Tibial nerve (tissue), 4 donors: ENCODE results near the gene FAM13A. TPM values are rescaled to one million over a fixed set of nuclear protein-coding genes. Genes with fewer than 3 reads are reported as not detected.

Source experiments
- DNase-seq, 2 donors: peaks; one replicate each; pipeline ENCODE4 v3.0.0-alpha.2; 2019; ENCODE audit warnings: low spot score in 2 of 2
- H3K27ac ChIP-seq, 4 donors: fragments of 200-600 bp; sonication (generic) in 3 of 4; one replicate each; pipeline ENCODE4 v1.5.1; 2017 to 2019; ENCODE audit warnings: mild to moderate bottlenecking in 1 of 4
- H3K27me3 ChIP-seq, 2 donors: fragments of 200-600 bp; sonication (generic) in 1 of 2; one replicate each; pipeline versions ENCODE4 v1.5.1 to v1.6.0; 2017 to 2019
- H3K36me3 ChIP-seq, 3 donors: fragments of 200-600 bp; sonication (generic); one replicate each; pipeline ENCODE4 v1.5.1; 2018 to 2019
- H3K4me1 ChIP-seq, 4 donors: fragments of 200-600 bp; sonication (generic) in 3 of 4; one replicate each; pipeline ENCODE4 v1.5.1; 2017 to 2019
- H3K4me3 ChIP-seq, 4 donors: fragments of 200-600 bp; sonication (generic) in 3 of 4; one replicate each; pipeline ENCODE4 v1.5.1; 2017 to 2019; ENCODE audit warnings: mild to moderate bottlenecking in 1 of 4, moderate library complexity in 1 of 4
- H3K9me3 ChIP-seq, 4 donors: fragments of 200-600 bp; sonication (generic) in 3 of 4; one replicate each; pipeline ENCODE4 v1.5.1; 2017 to 2019
- EP300 ChIP-seq, 2 donors: sonication (generic); formaldehyde crosslinking; IDR thresholded peaks; one replicate each; pipeline ENCODE4 v1.6.1; 2017; ENCODE audit warnings: antibody characterized with exemption in 2 of 2, mild to moderate bottlenecking in 1 of 2
- POLR2A ChIP-seq, 2 donors: fragments of 450-650 bp; IDR thresholded peaks; one replicate each; pipeline ENCODE4 v1.6.1; 2017; ENCODE audit warnings: antibody characterized with exemption in 2 of 2, mild to moderate bottlenecking in 2 of 2, moderate library complexity in 2 of 2
- WGBS, 2 donors: methylation state at CpG; one replicate each; pipeline ENCODE4 v1.1.5; 2018; 5-methylcytosine and 5-hydroxymethylcytosine counted together
- total RNA-seq, 4 donors: library from RNA; depleted of rRNA; stranded (reverse); fragments of >200 nt; gene quantifications; one replicate each; pipeline ENCODE4 v1.1.0, GENCODE V29; 2016
- TF ChIP-seq, protein P1 (sequence below), 5 experiments: fragments of 200-600 bp in 3 of 5; fragments of 450-650 bp in 2 of 5; sonication (generic) in 3 of 5; IDR thresholded peaks; one replicate each; pipeline ENCODE4 v1.5.1; 2016 to 2019; ENCODE audit warnings: antibody characterized with exemption in 5 of 5, mild to moderate bottlenecking in 3 of 5, moderate library complexity in 2 of 5

The FAM13A gene
- total RNA-seq, 4 donors from 2014 or later: 48.8 to 77.6 (median 58.8) TPM

- TF ChIP-seq EP300 (IDR thresholded peaks at IDR 0.05) (no peak), POLR2A (IDR thresholded peaks at IDR 0.05) (no peak)
- TF ChIP-seq, protein P1, sequence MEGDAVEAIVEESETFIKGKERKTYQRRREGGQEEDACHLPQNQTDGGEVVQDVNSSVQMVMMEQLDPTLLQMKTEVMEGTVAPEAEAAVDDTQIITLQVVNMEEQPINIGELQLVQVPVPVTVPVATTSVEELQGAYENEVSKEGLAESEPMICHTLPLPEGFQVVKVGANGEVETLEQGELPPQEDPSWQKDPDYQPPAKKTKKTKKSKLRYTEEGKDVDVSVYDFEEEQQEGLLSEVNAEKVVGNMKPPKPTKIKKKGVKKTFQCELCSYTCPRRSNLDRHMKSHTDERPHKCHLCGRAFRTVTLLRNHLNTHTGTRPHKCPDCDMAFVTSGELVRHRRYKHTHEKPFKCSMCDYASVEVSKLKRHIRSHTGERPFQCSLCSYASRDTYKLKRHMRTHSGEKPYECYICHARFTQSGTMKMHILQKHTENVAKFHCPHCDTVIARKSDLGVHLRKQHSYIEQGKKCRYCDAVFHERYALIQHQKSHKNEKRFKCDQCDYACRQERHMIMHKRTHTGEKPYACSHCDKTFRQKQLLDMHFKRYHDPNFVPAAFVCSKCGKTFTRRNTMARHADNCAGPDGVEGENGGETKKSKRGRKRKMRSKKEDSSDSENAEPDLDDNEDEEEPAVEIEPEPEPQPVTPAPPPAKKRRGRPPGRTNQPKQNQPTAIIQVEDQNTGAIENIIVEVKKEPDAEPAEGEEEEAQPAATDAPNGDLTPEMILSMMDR (IDR thresholded peaks at IDR 0.05): no peak
- 91 to 94% methylated on average over 4 of the region's 4 CpGs for WGBS, 2 donors
- Histone ChIP-seq H3K27ac (no peak overlapping the region), H3K4me3 (no peak overlapping the region), H3K9me3 (no peaks in the 10 kb centered on the region), H3K27me3 (no peaks in the 10 kb centered on the region), H3K36me3 (peaks cover 0 to 94% (median 8%) of the 10 kb centered on the region in 3 donors), H3K4me1 (peaks cover 0 to 16% (median 0%) of the 10 kb centered on the region in 4 donors)
- no peak for DNase-seq
These were observed 331.8 kb downstream of the FAM13A start for GRCh38 chr4:88725143-88725542.

DNA sequence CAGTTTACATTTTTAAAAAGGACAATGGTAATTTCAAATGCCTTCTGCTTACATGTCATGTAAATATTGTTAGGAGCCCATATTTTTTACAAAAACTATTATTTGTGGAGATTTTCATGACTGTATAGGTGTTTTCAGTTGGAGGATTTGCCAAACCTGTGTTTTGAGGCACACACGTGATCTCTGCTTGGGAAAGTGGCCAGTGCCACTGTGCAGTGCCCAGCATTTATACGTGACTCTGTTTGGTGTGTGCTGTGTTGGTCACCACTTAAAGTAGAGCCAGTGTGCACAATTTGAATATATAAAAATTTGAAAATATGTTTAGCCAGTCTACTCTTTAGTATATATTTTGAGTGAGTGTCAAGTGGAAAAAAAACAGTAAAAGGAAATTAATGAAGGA, 332.6 kb downstream of the FAM13A start:
- WGBS, 2 donors: 90 to 92% methylated on average over 2 of the region's 2 CpGs
- H3K4me1 ChIP-seq: peaks cover 0 to 16% (median 0%) of the 10 kb centered on the region in 4 donors
- no peak overlapping the region for H3K4me3 ChIP-seq
- TF ChIP-seq EP300 (IDR thresholded peaks at IDR 0.05) (no peak), POLR2A (IDR thresholded peaks at IDR 0.05) (no peak)
- TF ChIP-seq, protein P1 (IDR thresholded peaks at IDR 0.05): no peak
- H3K36me3 ChIP-seq: peaks cover 0 to 88% (median 8%) of the 10 kb centered on the region in 3 donors
- no peak for DNase-seq
- H3K27ac ChIP-seq: no peak overlapping the region
- H3K27me3 ChIP-seq: no peaks in the 10 kb centered on the region
- H3K9me3 ChIP-seq: no peaks in the 10 kb centered on the region

- TF ChIP-seq, protein P1 (IDR thresholded peaks at IDR 0.05): no peak
- no peak for TF ChIP-seq POLR2A (IDR thresholded peaks at IDR 0.05)
- TF ChIP-seq EP300 (IDR thresholded peaks at IDR 0.05): no peak
- H3K9me3 ChIP-seq: peaks cover 0 to 4% (median under 1%) of the 10 kb centered on the region in 4 donors
- peaks cover 0 to 16% (median 0%) of the 10 kb centered on the region in 4 donors for H3K4me1 ChIP-seq
- H3K36me3 ChIP-seq: peaks cover 0 to 86% (median 0%) of the 10 kb centered on the region in 3 donors
- DNase-seq: no peak
- H3K4me3 ChIP-seq: no peak overlapping the region
- WGBS, 2 donors: 71 to 86% methylated on average over 2 of the region's 2 CpGs
- H3K27ac ChIP-seq: no peak overlapping the region
- H3K27me3 ChIP-seq: no peaks in the 10 kb centered on the region
These were observed 334.2 kb downstream of the FAM13A start for GRCh38 chr4:88722828-88723227.

DNA sequence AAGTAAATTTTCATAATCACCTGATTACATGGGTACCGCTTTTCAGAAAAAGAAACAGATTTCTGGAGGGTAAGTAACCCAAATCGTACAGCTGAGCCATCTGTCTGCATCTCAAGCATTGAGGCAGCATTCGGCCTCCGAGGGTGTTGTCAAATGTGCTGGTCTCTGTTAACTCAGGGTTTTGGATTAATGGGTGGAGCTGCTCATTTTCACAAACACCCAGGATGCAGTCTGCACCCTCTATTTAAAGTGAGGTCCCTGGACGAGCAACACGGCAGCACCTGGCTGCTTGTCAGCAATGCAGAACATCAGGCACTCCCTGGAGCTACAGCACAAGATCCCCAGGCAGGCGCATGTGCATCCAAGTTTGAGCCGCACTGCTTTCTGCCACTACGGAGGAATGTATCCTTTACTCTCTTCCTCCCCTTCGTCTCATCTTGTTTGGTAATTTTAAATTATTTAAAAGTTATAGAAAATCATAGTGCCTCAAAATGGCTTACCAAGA, 334.7 kb downstream of the FAM13A start:
- TF ChIP-seq EP300 (IDR thresholded peaks at IDR 0.05): no peak
- TF ChIP-seq POLR2A (IDR thresholded peaks at IDR 0.05): no peak
- TF ChIP-seq, protein P1 (IDR thresholded peaks at IDR 0.05): no peak
- peaks cover 0 to 9% (median 3%) of the 10 kb centered on the region in 4 donors for H3K9me3 ChIP-seq
- DNase-seq: no peak
- peaks cover 0 to 16% (median 0%) of the 10 kb centered on the region in 4 donors for H3K4me1 ChIP-seq
- H3K36me3 ChIP-seq: peaks cover 0 to 86% (median 0%) of the 10 kb centered on the region in 3 donors
- WGBS, 2 donors: 89 to 95% methylated on average over 10 of the region's 10 CpGs
- H3K27ac ChIP-seq: no peak overlapping the region
- no peaks in the 10 kb centered on the region for H3K27me3 ChIP-seq
- H3K4me3 ChIP-seq: no peak overlapping the region
